Fibroblast of skin of right biceps (primary cell): Measurements from ENCODE around the gene SLF2.
A peak's percentile ranks its signal among the peaks of the same experiment; 100 is the strongest.
"Not testable (repeated sequence)": the region's sequence is repeated elsewhere in the genome, so short reads cannot be mapped to it uniquely, and the experiment has no call there.

ENCODE experiments used
- DNase-seq: peaks from one replicate; pipeline ENCODE4 v3.0.0-alpha.2; 2013

SLF2 gene

DNA sequence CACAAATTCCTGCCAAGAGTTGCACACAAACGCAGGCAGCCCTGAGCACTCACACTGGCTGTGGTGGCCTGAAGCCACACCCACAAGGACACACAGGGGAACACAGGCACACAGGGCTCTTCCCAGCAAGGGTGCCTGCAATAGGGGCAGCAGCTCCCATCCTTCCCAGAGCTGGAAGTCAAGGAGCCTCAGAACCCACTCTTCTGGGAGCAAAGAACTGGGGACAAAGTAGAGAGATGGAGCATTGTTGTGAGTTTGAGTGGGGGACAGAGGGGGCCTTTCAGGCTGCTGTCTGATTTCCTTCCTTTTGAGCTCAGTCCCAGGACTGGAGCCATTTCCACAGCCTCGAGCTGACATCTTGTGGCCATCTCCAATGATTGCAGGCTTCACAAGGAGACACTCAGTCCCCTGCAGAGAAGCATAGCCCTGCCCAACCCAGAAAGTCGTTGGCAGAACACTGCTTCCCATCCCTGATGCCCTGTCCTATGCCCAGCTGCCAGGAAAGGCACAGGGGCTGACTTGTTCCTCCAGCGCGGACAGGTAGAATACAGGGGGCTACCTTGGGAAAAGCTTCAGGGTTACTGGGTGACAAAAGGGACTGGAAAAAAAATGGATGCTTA lies 34.4 kb upstream of the SLF2 start:
- DNase-seq, result peak; percentile 78

DNA sequence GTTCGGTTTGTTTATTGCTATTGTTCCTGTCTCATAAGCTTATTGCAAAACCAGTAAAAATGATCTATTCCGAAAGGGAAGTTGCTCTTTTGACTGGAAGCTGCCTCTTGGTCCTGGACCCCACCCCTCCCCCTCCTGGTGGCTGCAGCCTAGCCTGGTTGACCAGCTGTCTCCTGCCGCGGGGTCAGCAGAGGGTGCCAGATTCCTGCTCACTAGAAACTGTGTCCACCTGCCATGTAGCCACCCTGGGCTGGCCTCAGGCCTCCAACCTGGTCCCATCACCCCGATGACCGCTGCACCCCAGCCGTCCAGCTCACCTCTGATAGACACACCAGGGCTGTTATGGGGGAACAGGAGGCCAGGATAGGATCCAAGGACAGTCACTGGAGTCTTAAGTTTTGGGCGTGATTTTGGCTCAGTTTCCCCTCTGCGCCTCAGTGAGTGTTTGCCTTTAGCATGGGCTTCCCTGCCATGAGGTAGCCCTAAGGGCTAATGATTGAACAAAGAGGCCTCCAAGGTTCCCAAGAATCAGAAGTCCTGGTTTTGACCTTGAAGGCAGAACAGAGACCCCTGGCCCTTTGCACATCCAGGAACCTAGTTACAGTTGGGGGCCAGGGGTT lies 32.9 kb upstream of the SLF2 start:
- DNase-seq, result no peak

GRCh38 chr10:100881556-100882213 lies 31.1 kb upstream of the SLF2 start:
- DNase-seq, result no peak

GRCh38 chr10:100882252-100882651 lies 30.5 kb upstream of the SLF2 start:
- no peak for DNase-seq

GRCh38 chr10:100882671-100883311 lies 30.0 kb upstream of the SLF2 start:
- DNase-seq, result peak; percentile 79

GRCh38 chr10:100883312-100883821 lies 29.4 kb upstream of the SLF2 start:
- no peak for DNase-seq

GRCh38 chr10:100885611-100886010 lies 27.2 kb upstream of the SLF2 start:
- DNase-seq, result not testable (repeated sequence)

- no peak for DNase-seq
These were observed 26.7 kb upstream of the SLF2 start for GRCh38 chr10:100886091-100886490.

DNA sequence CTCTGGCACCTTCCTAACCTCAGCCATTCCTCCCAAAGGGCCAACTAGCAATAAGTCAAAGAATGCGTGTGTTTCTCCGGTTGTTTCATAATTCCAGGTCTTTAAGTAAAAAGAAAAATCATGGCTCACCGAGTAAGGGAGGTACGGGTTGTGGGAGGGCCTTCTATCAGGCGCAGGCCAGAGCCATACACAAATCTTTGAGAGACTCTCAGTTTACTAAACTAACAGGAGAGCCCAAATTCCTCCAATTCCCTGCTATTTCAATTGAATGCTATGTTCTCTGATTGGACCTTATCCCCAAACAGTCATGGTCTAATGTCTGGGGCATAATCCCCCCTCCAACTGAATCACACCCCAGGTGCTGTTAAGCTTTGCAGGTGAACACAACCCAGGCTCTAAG lies 26.2 kb upstream of the SLF2 start:
- no peak for DNase-seq

DNA sequence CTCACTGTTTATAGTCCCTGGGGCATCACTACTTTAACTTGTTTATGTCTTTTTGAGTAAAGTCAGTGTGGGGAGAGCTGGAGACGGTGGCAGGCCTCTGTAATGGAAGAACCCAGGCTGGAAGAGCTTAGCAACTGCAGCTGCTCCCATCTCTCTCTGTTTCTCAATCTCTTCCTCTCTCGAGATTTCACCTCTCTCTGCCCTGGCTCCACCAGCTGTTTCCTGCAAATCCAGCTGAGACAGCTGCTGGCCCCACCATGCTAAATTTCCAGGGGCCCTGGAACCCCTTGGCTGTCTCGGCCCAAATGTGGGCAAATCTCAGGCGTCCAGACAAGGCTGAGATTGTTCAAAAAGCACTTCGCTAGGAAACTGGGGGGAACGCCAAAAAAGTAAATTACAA lies 25.8 kb upstream of the SLF2 start:
- DNase-seq, result no peak

- no peak for DNase-seq
These were observed 24.9 kb upstream of the SLF2 start for GRCh38 chr10:100887761-100888296.

- DNase-seq, result no peak
These were observed 23.8 kb upstream of the SLF2 start for GRCh38 chr10:100888957-100889356.

DNA sequence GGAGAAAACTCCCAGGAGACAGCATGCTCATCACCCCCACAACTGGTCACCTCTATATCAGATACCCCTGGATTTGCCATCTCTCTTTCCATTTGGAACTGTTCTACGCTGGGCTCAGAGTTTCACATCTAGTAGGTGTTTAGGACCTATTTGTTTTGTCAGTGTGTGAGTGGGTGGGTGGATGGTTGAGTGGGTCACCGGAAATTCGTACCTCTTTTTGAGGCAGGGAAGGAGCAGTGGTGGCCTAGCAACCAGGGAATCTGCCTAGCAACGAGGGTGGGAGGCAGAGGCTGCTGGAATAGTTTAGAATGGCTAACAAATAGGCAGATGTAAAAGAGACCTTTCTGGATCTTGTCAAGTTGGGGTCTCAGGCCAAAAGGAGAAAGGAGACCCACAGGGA lies 23.2 kb upstream of the SLF2 start:
- no peak for DNase-seq

DNA sequence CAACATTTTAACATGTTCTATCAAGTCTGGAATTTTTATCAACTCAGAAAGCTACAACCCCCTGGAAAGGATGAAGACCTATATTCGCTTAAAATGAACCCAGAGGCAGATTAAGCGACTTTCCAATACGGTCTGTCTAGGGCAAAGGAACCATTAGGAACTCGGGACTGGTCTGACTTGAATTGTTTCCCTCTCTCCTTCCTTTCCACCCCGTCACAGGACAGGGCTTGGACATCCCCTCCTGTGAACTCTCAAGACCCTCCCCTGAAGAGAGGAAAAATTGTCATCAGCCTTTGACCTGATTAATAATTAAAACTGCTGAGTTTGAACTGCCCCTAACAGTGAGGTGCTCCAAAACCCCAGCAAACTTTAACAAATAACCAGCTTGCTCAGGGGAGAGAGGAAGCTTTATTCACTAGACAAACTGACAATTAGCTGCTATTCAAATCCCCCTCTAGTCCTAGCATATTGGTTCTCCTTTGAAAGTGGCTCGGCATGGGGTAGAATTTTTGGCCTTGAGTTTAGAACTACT lies 22.6 kb upstream of the SLF2 start:
- DNase-seq, result no peak

DNA sequence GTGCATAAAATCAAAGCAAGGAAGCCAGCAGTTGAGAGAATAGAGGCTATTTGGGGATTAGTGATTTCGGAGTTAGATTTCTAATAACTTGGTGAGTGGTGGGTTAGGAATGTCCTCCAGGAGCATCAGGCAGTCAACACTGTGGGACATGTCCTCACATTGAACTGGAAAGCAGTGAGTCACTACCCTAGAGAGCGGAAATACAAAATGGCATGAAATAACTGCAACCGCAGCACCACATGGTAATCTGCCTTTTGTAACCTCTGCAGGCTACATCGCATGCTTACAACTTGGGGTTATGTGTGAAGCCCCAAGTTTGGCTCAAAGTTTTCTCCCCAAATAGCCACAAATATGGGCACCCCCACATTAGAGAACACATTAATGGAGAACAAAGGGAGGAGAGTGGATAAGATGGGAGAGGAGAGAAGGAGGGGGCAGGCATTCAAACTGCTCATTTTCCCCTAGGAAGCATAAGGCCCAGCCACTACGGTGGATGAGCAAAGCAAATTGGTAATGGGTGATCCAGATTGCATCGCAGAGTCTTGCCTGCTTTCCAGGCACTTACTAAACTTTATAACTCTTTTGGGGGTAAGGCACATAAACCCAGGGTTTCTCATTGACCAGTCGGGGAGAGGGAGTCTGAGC lies 22.0 kb upstream of the SLF2 start:
- peak; percentile 99 for DNase-seq

GRCh38 chr10:100894033-100894432 lies 18.7 kb upstream of the SLF2 start:
- no peak for DNase-seq

DNA sequence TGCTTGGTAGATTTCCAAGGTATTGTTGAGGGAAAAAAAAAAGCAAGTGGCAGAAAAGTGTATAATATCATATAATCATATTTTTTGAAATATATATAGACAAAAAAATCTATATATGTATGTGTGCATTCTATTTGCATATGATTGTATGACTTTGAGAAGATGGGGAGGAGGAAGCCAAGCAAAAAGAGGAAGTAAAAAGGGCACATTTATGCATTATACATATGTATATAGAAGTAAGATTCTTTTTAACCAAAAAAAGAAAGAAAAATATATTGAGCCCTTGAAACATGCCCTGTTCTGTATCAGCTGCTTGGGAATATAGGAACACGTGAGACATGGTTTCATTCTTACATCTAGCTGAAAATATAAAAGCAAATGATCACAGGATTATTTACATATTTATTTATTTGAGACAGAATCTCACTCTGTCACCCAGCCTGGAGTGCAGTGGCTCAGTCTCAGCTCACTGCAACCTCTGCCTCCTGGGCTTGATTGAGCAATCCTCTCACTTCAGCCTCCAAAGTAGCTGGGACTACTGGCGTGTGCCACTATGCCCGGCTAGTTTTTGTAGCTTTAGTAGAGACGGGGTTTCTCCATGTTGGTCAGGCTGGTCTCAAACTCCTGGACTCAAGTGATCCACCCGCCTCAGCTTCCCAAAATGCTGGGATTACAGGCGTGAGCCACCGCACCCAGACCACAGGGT lies 18.0 kb upstream of the SLF2 start:
- no peak for DNase-seq

GRCh38 chr10:100895346-100895745 lies 17.4 kb upstream of the SLF2 start:
- no peak for DNase-seq

- DNase-seq, result no peak
These were observed 16.9 kb upstream of the SLF2 start for GRCh38 chr10:100895896-100896295.

GRCh38 chr10:100896876-100897461 lies 15.8 kb upstream of the SLF2 start:
- no peak for DNase-seq

GRCh38 chr10:100897976-100898375 lies 14.8 kb upstream of the SLF2 start:
- DNase-seq, result no peak

DNA sequence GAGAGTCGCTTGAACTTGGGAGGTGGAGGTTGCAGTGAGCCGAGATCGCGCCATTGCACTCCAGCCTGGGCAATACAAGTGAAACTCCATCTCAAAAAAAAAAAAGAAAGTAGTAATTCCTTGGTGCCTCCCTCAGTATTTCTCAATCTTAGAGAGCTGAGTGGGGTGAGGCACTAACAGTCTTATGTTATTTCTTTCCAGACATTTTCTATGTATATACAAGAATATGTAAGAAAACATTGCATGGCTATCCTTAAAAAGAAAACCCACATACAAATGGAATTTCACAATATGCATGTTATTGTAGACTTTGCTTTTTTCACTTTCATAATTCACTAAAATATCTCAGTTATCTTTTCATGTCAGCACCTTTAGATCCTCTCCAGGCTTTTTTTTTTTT lies 13.6 kb upstream of the SLF2 start:
- DNase-seq, result no peak
